B cell (primary cell): ENCODE results near the gene FIBCD1.

Experiments used
- EZH2 ChIP-seq: IDR thresholded peaks from 2 replicates; pipeline ENCODE4 v1.6.1; 2012; ENCODE audit warnings: borderline replicate concordance, low read depth, mild to moderate bottlenecking, moderate library complexity, low read length; ENCODE audit not compliant: insufficient read depth, poor library complexity, severe bottlenecking
- TF ChIP-seq, protein P1 (sequence below): fragments of 200-600 bp; IDR thresholded peaks from one replicate; pipeline ENCODE4 v1.8.0; 2022; ENCODE audit warnings: antibody characterized with exemption, mild to moderate bottlenecking

GRCh38 chr9:130987054-130987453, 48.0 kb upstream of the FIBCD1 start:
- TF ChIP-seq, protein P1, sequence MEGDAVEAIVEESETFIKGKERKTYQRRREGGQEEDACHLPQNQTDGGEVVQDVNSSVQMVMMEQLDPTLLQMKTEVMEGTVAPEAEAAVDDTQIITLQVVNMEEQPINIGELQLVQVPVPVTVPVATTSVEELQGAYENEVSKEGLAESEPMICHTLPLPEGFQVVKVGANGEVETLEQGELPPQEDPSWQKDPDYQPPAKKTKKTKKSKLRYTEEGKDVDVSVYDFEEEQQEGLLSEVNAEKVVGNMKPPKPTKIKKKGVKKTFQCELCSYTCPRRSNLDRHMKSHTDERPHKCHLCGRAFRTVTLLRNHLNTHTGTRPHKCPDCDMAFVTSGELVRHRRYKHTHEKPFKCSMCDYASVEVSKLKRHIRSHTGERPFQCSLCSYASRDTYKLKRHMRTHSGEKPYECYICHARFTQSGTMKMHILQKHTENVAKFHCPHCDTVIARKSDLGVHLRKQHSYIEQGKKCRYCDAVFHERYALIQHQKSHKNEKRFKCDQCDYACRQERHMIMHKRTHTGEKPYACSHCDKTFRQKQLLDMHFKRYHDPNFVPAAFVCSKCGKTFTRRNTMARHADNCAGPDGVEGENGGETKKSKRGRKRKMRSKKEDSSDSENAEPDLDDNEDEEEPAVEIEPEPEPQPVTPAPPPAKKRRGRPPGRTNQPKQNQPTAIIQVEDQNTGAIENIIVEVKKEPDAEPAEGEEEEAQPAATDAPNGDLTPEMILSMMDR: no peak
- no peak for TF ChIP-seq EZH2
